ENCODE measurements around the gene CACNA2D3.

The CACNA2D3 gene

DNA sequence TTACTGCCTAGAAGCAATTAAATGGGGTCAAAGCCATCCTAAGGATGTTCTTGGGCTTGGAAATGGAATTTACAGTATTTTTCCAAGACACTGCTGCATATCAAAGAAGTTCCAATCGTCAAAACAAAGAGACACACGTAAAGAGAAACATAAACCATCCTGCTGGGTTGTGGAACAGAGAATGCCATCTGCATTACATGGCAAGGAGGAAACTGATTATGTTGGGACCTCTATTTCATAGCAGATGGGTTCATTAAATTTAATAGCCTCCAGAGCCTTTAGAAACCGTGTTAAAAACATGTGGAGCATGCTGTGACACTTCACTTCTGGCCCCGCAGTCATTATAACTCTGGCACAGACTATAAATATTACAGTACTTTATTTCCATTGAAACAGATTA lies 650.9 kb downstream of the CACNA2D3 start:
- DNase-seq, result no peak

- DNase-seq, result no peak
Observed at GRCh38 chr3:54776601-54777000, 654.2 kb downstream of the CACNA2D3 start.

DNA sequence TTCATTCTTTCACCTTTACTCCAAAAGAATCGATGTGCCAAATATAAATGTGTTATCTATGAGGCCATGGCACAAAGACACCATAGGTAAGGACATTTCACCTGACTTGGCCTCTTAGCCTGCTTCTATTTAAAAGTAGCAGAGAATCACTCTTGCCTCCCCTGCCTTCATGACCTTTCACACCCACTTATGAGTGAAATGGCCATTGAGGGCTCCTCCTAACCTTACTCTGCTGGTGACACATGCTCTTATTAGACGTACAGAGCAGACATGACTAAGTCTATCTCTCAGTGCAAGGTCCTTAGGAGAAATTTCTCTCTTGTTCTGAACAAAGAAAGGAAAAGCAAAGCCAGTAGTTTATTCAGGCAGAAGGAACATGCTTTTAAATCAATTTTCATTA lies 654.8 kb downstream of the CACNA2D3 start:
- DNase-seq, result no peak

DNA sequence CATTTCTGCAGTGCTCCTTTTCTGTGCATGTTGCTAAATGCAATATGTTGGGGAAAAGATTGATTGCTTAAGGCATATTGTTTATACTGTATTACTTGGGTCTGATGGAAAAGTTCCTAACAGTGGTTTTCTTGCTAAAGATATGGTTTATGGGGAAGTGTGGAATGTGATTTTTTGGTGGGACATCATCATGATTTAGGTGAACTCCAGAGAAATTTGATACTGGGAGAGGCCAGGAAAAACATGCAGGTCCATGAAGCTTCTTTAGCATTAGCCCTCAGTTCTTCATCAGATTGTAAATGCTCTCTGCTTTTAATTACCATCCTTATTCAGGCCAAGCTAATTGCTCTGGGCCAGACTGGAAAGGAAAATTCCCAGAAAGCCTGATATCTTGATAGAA lies 658.0 kb downstream of the CACNA2D3 start:
- no peak for DNase-seq

DNA sequence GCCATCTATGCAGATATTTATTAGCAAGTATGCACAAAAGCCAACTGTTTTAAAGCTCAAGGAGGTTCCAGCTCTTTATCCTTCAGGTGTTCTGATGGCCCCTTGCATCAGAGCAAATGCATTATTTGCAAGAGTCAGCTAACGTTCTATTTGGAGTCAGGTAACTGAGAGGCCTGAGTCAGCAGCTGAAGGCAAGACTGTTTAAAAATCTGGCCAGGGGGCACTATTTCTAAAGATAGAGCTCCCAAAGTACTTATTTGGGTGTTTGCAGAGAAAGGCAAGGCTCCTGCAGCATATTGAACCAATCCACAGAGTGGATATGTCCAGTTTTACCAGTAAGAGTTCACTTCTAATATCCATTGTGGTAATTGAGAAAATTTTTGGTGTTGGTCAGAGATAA lies 659.4 kb downstream of the CACNA2D3 start:
- DNase-seq, result no peak

- DNase-seq, result no peak
Observed at GRCh38 chr3:54783611-54784010, 661.3 kb downstream of the CACNA2D3 start.

GRCh38 chr3:54784021-54784420 lies 661.7 kb downstream of the CACNA2D3 start:
- DNase-seq, result no peak

DNA sequence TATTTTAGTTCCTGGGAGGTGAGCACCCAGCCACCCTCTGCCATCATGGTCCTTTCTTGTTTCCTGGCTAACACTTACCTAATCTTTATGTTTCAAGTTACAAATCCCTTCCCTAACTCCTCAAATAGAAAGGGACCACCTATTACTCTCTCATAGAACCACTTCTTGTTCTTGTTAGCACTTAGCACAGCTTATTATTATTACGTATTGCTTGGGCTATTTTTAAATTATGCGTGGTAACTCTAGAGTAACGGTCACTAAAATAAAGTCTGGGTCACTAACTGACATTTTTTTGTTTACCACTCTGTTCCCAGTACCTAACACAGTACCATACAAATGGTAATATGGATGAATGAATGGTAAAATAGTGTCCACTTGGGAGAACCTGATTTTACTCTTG lies 663.6 kb downstream of the CACNA2D3 start:
- no peak for DNase-seq

DNA sequence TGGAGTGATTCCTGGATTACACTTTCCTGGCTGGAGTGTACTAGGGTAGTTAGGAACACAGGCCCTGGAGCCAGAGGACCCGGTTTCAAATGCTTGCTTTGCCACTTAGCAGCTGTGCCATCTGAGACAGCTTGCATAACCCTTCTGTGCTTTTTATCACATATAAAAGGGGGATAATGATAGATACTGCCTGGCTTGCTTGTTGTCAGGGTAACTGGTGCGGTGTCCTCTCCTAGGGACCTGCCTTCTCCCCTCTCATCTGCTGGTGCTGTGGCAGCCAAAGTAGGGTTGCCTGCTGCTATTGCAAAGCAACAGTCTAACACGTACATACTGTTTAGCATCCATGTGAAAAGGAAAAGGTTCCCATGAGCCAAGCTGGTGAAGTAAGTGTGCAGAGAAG lies 667.7 kb downstream of the CACNA2D3 start:
- DNase-seq, result no peak

- DNase-seq, result no peak
Observed at GRCh38 chr3:54791501-54792156, 669.3 kb downstream of the CACNA2D3 start.

DNA sequence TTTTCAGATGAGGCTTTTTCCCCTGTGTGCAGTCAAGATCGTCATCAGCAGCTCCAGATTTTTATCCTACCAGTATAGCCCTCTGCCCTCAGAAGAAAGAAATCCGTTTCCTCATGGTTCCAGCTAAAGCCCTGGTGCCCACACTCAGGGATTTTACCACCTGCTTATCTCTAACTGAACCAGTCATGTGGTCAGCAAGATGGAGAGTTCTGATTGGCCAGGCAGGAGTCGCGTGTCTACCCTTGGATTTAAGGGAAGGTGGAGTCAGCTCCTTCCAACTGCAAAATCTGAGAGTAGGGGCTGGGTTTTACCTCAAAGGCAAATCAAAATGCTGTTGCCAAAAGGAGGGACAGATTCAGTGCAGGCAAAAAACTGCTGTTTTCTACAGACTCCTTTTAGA lies 670.2 kb downstream of the CACNA2D3 start:
- DNase-seq, result no peak

GRCh38 chr3:54793171-54793570 lies 670.8 kb downstream of the CACNA2D3 start:
- DNase-seq, result no peak

GRCh38 chr3:54797111-54797510 lies 674.8 kb downstream of the CACNA2D3 start:
- no peak for DNase-seq

DNA sequence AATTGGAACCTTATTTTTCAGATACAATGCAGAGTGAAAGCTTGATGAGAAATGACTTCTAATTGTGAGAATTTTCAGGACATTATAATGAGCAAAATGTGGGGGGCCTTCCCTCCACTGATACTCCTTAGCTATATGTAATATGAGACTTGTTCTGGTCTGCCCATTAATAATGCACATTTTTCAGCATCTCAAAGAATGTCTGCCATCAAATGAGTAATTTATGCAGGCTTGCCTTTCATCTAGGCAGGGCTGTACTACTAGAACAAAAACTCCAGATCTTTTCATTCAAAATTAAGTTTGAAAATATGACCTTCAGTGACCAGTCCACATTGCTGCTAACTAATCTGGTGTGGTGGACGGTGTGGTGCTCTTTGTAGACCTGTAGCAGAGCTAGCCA lies 678.1 kb downstream of the CACNA2D3 start:
- no peak for DNase-seq

GRCh38 chr3:54801977-54802376 lies 679.6 kb downstream of the CACNA2D3 start:
- DNase-seq, result no peak

GRCh38 chr3:54810401-54810800 lies 688.0 kb downstream of the CACNA2D3 start:
- DNase-seq, result no peak

DNA sequence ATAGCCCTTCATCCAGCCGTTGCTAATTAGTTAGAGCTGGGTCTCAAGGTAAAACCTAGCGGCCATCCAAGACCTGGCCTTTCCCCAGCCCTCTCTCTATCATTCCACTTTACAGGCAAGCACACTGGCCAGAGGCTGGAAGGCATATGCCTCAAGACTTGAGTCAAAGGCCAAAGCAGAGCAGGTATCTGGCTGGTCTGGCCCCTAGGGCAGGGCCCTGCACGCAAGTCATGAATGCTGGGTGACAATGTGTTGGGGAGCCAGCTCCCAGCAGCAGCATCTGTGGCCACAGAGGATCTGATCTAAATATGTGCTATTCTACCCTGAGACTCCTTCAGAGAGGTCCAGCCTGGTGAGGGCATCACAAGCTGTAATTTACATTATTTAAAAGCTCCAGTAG lies 691.9 kb downstream of the CACNA2D3 start:
- DNase-seq, result no peak

DNA sequence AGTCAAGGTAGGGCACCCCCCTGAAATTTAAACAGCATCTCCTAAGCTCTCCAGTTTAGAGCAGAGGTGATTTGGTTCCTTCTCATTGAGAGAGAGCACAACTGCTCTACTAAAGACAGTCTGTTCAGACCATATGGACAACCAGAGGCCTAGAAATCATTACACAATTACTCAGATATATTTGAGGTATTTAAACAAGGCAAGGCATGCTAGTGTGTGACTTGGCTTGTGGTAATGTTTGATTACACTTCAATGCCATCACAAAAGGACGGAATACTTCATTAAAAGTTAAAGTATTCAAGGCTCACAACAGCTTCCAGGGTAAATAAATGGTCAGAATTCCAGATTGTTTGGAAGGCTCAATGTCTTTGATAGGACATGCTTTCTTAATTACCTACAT lies 695.3 kb downstream of the CACNA2D3 start:
- DNase-seq, result no peak

- no peak for DNase-seq
Observed at GRCh38 chr3:54818486-54818885, 696.1 kb downstream of the CACNA2D3 start.

GRCh38 chr3:54818942-54819341 lies 696.6 kb downstream of the CACNA2D3 start:
- no peak for DNase-seq

DNA sequence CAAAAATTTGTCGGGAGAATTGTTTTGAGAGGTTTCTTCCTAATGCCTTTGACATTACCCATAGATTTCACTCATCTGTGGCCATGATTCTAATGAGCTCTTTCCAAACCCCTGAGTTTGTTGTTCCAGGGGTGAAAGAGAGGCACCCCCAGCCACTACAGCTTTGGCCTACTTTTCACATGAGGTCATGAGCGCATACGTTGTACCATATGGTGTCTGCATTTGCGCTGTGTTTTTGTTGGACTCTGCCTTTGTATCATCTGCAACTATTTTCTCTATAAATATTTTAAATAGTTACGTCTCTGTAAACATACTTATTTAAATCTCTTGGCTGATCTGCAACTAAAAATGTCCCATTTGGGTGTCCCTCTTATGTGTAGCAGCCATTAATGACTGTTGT lies 697.6 kb downstream of the CACNA2D3 start:
- no peak for DNase-seq

- DNase-seq, result no peak
Observed at GRCh38 chr3:54822206-54822605, 699.9 kb downstream of the CACNA2D3 start.

- DNase-seq, result no peak
Observed at GRCh38 chr3:54826251-54826691, 703.9 kb downstream of the CACNA2D3 start.

DNA sequence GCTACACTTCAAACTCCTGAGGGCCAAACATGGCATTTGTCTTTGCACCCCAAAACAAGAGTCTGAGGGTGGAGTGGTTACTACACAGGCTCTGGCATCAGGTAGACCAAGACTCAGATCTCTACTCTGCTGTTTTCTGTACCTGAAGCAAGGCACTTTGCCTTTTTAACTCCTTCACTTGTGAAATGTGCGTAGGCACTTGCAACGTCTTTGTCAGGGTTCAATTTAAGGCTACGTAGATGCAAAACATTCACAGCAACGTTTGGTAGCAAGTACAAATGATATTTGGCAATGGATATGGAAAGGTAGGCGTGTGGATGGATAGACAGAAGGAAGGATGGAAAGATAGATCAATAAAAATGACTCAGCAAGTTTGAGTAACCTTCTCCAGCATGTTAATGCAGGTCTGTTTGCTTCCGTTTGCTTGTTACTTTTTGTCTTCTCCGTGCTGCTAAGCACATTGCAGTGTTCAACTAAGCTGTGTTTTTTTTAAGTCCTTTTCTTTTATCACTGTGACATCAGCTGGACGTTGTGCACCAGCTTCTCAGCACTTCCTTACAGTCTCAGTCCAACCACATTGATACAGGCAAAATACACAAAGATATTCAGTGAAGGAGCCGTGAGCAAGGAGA lies 704.8 kb downstream of the CACNA2D3 start:
- no peak for DNase-seq

GRCh38 chr3:54827776-54828175 lies 705.4 kb downstream of the CACNA2D3 start:
- no peak for DNase-seq
